HG02798 (cell line): Measurements from ENCODE around the gene DISP3.

ENCODE experiments used
- ATAC-seq: cut with Tn5 transposase; IDR thresholded peaks from one replicate; pipeline ENCODE4 v1.9.1; 2021; ENCODE audit warnings: mild to moderate bottlenecking; ENCODE audit not compliant: unreplicated experiment, poor library complexity

Gene DISP3

GRCh38 chr1:11505591-11506538 lies 26.9 kb downstream of the DISP3 start:
- ATAC-seq: no peak

GRCh38 chr1:11507309-11507708 lies 28.4 kb downstream of the DISP3 start:
- ATAC-seq: no peak

- no peak for ATAC-seq
Measured at GRCh38 chr1:11513681-11514080, 34.7 kb downstream of the DISP3 start.

GRCh38 chr1:11514366-11514765 lies 35.4 kb downstream of the DISP3 start:
- ATAC-seq: no peak

GRCh38 chr1:11515368-11516300 lies 36.7 kb downstream of the DISP3 start:
- no peak for ATAC-seq

- ATAC-seq: no peak
Measured at GRCh38 chr1:11516961-11517635, 38.1 kb downstream of the DISP3 start.

- no peak for ATAC-seq
Measured at GRCh38 chr1:11518016-11518701, 39.2 kb downstream of the DISP3 start.

GRCh38 chr1:11518791-11519628 lies 40.1 kb downstream of the DISP3 start:
- ATAC-seq: no peak

- no peak for ATAC-seq
Measured at GRCh38 chr1:11519629-11520031, 40.7 kb downstream of the DISP3 start.

GRCh38 chr1:11520531-11521233 lies 41.7 kb downstream of the DISP3 start:
- no peak for ATAC-seq

- ATAC-seq: no peak
Measured at GRCh38 chr1:11521582-11522399, 42.8 kb downstream of the DISP3 start.

GRCh38 chr1:11522400-11523235 lies 43.7 kb downstream of the DISP3 start:
- ATAC-seq: no peak

- no peak for ATAC-seq
Measured at GRCh38 chr1:11523261-11523660, 44.3 kb downstream of the DISP3 start.

GRCh38 chr1:11523746-11524464 lies 45.0 kb downstream of the DISP3 start:
- no peak for ATAC-seq

- ATAC-seq: no peak
Measured at GRCh38 chr1:11524465-11525150, 45.7 kb downstream of the DISP3 start.

- ATAC-seq: no peak
Measured at GRCh38 chr1:11525151-11525505, 46.2 kb downstream of the DISP3 start.
